H9 (cell line): ENCODE data around the gene SENP2. TPM values are rescaled to one million over a fixed set of nuclear protein-coding genes. Genes with fewer than 3 reads are reported as not detected.

Experiments
- DNase-seq: peaks from one replicate; pipeline ENCODE4 v3.0.0-alpha.2; 2017
- H2AFZ ChIP-seq: one replicate; pipeline ENCODE4 v1.6.1; 2013; ENCODE audit warnings: mild to moderate bottlenecking, low read length, control low read depth, moderate library complexity
- H2AK5ac ChIP-seq: 2 replicates; pipeline ENCODE4 v1.6.1; 2013; ENCODE audit warnings: low read length, control low read depth, mixed read lengths; ENCODE audit not compliant: insufficient read length
- H2BK120ac ChIP-seq: one replicate; pipeline ENCODE4 v1.6.1; 2013; ENCODE audit warnings: low read depth, mild to moderate bottlenecking, low read length, control low read depth, inconsistent platforms; ENCODE audit not compliant: poor library complexity, severe bottlenecking
- H2BK12ac ChIP-seq: 2 replicates; pipeline ENCODE4 v1.6.1; 2013; ENCODE audit warnings: low read length, control low read depth, mixed read lengths, low read depth; ENCODE audit not compliant: insufficient read length
- H2BK15ac ChIP-seq: 2 replicates; pipeline ENCODE4 v1.6.1; 2013; ENCODE audit warnings: low read depth, low read length, control low read depth
- H2BK20ac ChIP-seq: one replicate; pipeline ENCODE4 v1.6.1; 2013; ENCODE audit warnings: low read depth, mild to moderate bottlenecking, low read length, control low read depth, inconsistent platforms; ENCODE audit not compliant: poor library complexity, severe bottlenecking
- H2BK5ac ChIP-seq: 2 replicates; pipeline ENCODE4 v1.6.1; 2013; ENCODE audit warnings: low read length, control low read depth, mixed read lengths; ENCODE audit not compliant: insufficient read length
- H3K14ac ChIP-seq: 2 replicates; pipeline ENCODE4 v1.6.1; 2013; ENCODE audit warnings: low read length, control low read depth; ENCODE audit not compliant: insufficient read depth
- H3K18ac ChIP-seq: 2 replicates; pipeline ENCODE4 v1.6.1; 2013; ENCODE audit warnings: low read depth, mild to moderate bottlenecking, mixed read lengths, low read length, control low read depth; ENCODE audit not compliant: insufficient read length
- H3K23ac ChIP-seq: 2 replicates; pipeline ENCODE4 v1.6.1; 2013; ENCODE audit warnings: low read length, control low read depth, mixed read lengths, low read depth; ENCODE audit not compliant: insufficient read length
- H3K23me2 ChIP-seq: 2 replicates; pipeline ENCODE4 v1.6.1; 2013; ENCODE audit warnings: low read depth, mild to moderate bottlenecking, mixed read lengths, low read length, control low read depth; ENCODE audit not compliant: insufficient read length, poor library complexity, severe bottlenecking
- H3K27ac ChIP-seq: 2 replicates; pipeline ENCODE4 v1.5.1; 2013; ENCODE audit warnings: low read length, control low read depth, mixed read lengths, low read depth; ENCODE audit not compliant: insufficient read length
- H3K27me3 ChIP-seq: 2 replicates; pipeline ENCODE4 v1.6.1; 2013; ENCODE audit warnings: low read length, control low read depth, inconsistent platforms; ENCODE audit not compliant: insufficient read depth
- H3K4ac ChIP-seq: 2 replicates; pipeline ENCODE4 v1.6.1; 2013; ENCODE audit warnings: low read depth, mild to moderate bottlenecking, control low read depth, inconsistent platforms, low read length, moderate library complexity
- H3K4me1 ChIP-seq: 2 replicates; pipeline ENCODE4 v1.6.1; 2013; ENCODE audit warnings: low read length, control low read depth, inconsistent platforms; ENCODE audit not compliant: insufficient read depth
- H3K4me2 ChIP-seq: 2 replicates; pipeline ENCODE4 v1.6.1; 2013; ENCODE audit warnings: low read length, control low read depth, mixed read lengths; ENCODE audit not compliant: insufficient read length, insufficient read depth
- H3K56ac ChIP-seq: 2 replicates; pipeline ENCODE4 v1.6.1; 2013; ENCODE audit warnings: low read depth, mild to moderate bottlenecking, mixed read lengths, low read length, control low read depth; ENCODE audit not compliant: insufficient read length
- H3K79me1 ChIP-seq: 2 replicates; pipeline ENCODE4 v1.6.1; 2013; ENCODE audit warnings: low read depth, mild to moderate bottlenecking, moderate library complexity, low read length, control low read depth, inconsistent platforms; ENCODE audit not compliant: insufficient read depth, poor library complexity, severe bottlenecking
- H3K79me2 ChIP-seq: 2 replicates; pipeline ENCODE4 v1.6.1; 2013; ENCODE audit warnings: low read length, control low read depth, inconsistent platforms; ENCODE audit not compliant: insufficient read depth
- H3K9ac ChIP-seq: 2 replicates; pipeline ENCODE4 v1.6.1; 2013; ENCODE audit warnings: low read length, control low read depth, mixed read lengths; ENCODE audit not compliant: insufficient read length; ENCODE audit errors: extremely low read depth
- H3K9me3 ChIP-seq: one replicate; pipeline ENCODE4 v1.6.1; 2013; ENCODE audit warnings: low read depth, low read length, inconsistent platforms; ENCODE audit not compliant: control insufficient read depth
- H3T11ph ChIP-seq: one replicate; pipeline ENCODE4 v1.6.1; 2013; ENCODE audit warnings: mild to moderate bottlenecking, low read length, control low read depth, inconsistent platforms
- H4K20me1 ChIP-seq: one replicate; pipeline ENCODE4 v1.6.1; 2013; ENCODE audit not compliant: control insufficient read depth, insufficient read length, insufficient read depth
- H4K5ac ChIP-seq: 2 replicates; pipeline ENCODE4 v1.6.1; 2013; ENCODE audit warnings: low read depth, mild to moderate bottlenecking, mixed read lengths, low read length, control low read depth; ENCODE audit not compliant: insufficient read length
- H4K8ac ChIP-seq: replicated peaks from 2 replicates; pipeline ENCODE4 v1.6.1; 2013; ENCODE audit warnings: low read length, control low read depth, mixed read lengths, low read depth; ENCODE audit not compliant: insufficient read length
- H4K91ac ChIP-seq: 2 replicates; pipeline ENCODE4 v1.6.1; 2013; ENCODE audit warnings: low read depth, mild to moderate bottlenecking, moderate library complexity, mixed read lengths, low read length, control low read depth; ENCODE audit not compliant: insufficient read length
- H3K27ac Mint-ChIP-seq, 3 experiments: 2 replicates in 2 of 3; 3 replicates in 1 of 3; pipeline ENCODE4 v1.8.0; 2020 to 2021; ENCODE audit warnings: mixed read lengths in 3 of 3, mild to moderate bottlenecking in 1 of 3, moderate library complexity in 1 of 3
- H3K27me3 Mint-ChIP-seq: 2 replicates; pipeline ENCODE4 v1.8.0; 2021; ENCODE audit warnings: low read depth, mild to moderate bottlenecking, moderate library complexity, mixed read lengths
- H3K36me3 Mint-ChIP-seq, 3 experiments: 2 replicates in 2 of 3; 3 replicates in 1 of 3; pipeline ENCODE4 v1.8.0; 2020 to 2021; ENCODE audit warnings: low read depth in 3 of 3, mixed read lengths in 3 of 3; ENCODE audit not compliant: insufficient read depth in 1 of 3
- H3K4me1 Mint-ChIP-seq, 2 experiments: 2 replicates each; pipeline ENCODE4 v1.8.0; 2020; ENCODE audit warnings: mixed read lengths in 2 of 2
- H3K4me3 Mint-ChIP-seq, 2 experiments: 2 replicates in 1 of 2; 3 replicates in 1 of 2; pipeline ENCODE4 v1.8.0; 2020 to 2021; ENCODE audit warnings: mild to moderate bottlenecking in 2 of 2, mixed read lengths in 2 of 2, moderate library complexity in 1 of 2
- H3K9me3 Mint-ChIP-seq, 2 experiments: 2 replicates in 1 of 2; 3 replicates in 1 of 2; pipeline ENCODE4 v1.8.0; 2020; ENCODE audit warnings: mild to moderate bottlenecking in 2 of 2, mixed read lengths in 2 of 2, moderate library complexity in 1 of 2
- WGBS: extraction: QIAGEN DNeasy Blood & Tissue Kit; methylation state at CpG from one replicate; pipeline ENCODE4 v1.1.7; 2013; ENCODE audit warnings: missing lambda C conversion rate, low lambda C conversion rate, mixed read lengths; ENCODE audit not compliant: insufficient read length; ENCODE audit errors: extremely low coverage; 5-methylcytosine and 5-hydroxymethylcytosine counted together
- total RNA-seq: library from RNA; stranded (reverse); gene quantifications from 2 replicates; pipeline ENCODE4 v1.2.1, GENCODE V29; 2021
- TF ChIP-seq, protein P1 (sequence below): fragments of 200-600 bp; sonication (generic); conservative IDR thresholded peaks from 3 replicates; pipeline ENCODE4 v1.8.0; 2021; ENCODE audit warnings: antibody characterized with exemption, mild to moderate bottlenecking

The SENP2 gene
- total RNA-seq, 1 experiment from 2014 or later: 90.1 TPM

DNA sequence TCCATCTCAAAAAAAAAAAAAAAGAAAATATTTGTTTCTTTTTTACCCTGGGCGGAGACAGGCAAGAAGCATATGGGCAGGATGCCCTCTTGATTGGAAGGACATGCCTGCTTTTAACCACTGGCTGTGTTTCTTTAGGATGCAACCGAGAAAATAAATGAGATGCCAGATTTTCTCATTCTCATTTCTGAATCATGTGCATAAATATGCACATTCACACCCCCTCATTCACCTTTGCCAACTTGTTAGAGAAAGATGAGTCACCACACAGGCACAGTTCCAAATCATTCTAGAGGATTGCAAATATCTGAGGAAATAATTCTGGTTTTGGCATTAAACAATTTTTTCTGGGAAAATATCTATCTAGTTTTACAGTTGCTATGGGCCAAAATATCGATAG lies 37.0 kb upstream of the SENP2 start:
- Histone ChIP-seq H3K23me2 (no peaks in the 10 kb centered on the region), H3K27me3 (no peaks in the 10 kb centered on the region), H4K20me1 (no peaks in the 10 kb centered on the region), H2BK20ac (no peak overlapping the region), H3K23ac (no peak overlapping the region), H3K4me2 (no peak overlapping the region), H3K79me1 (no peaks in the 10 kb centered on the region), H2BK5ac (no peak overlapping the region), H3K27ac (no peak overlapping the region), H2BK15ac (no peak overlapping the region), H3K9me3 (no peaks in the 10 kb centered on the region), H3K79me2 (no peaks in the 10 kb centered on the region), H3K9ac (no peak overlapping the region), H3T11ph (no peak overlapping the region), H3K18ac (no peak overlapping the region), H3K4me1 (no peaks in the 10 kb centered on the region), H2BK120ac (no peak overlapping the region), H3K4ac (no peak overlapping the region), H4K8ac (no peak overlapping the region), H4K91ac (no peak overlapping the region), H2AFZ (no peak overlapping the region), H3K56ac (no peak overlapping the region), H2AK5ac (no peak overlapping the region), H3K14ac (no peak overlapping the region), H2BK12ac (no peak overlapping the region), H4K5ac (no peak overlapping the region)
- H3K27ac Mint-ChIP-seq: no peak overlapping the region
- H3K9me3 Mint-ChIP-seq: no peaks in the 10 kb centered on the region
- peaks cover 7 to 8% of the 10 kb centered on the region in 2 experiments for H3K4me1 Mint-ChIP-seq
- no CpG with 5 or more reads among the region's 3 CpGs for WGBS
- H3K4me3 Mint-ChIP-seq: no peak overlapping the region
- H3K27me3 Mint-ChIP-seq: no peaks in the 10 kb centered on the region
- TF ChIP-seq, protein P1, sequence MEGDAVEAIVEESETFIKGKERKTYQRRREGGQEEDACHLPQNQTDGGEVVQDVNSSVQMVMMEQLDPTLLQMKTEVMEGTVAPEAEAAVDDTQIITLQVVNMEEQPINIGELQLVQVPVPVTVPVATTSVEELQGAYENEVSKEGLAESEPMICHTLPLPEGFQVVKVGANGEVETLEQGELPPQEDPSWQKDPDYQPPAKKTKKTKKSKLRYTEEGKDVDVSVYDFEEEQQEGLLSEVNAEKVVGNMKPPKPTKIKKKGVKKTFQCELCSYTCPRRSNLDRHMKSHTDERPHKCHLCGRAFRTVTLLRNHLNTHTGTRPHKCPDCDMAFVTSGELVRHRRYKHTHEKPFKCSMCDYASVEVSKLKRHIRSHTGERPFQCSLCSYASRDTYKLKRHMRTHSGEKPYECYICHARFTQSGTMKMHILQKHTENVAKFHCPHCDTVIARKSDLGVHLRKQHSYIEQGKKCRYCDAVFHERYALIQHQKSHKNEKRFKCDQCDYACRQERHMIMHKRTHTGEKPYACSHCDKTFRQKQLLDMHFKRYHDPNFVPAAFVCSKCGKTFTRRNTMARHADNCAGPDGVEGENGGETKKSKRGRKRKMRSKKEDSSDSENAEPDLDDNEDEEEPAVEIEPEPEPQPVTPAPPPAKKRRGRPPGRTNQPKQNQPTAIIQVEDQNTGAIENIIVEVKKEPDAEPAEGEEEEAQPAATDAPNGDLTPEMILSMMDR: no peak
- DNase-seq: no peak
- H3K36me3 Mint-ChIP-seq: no peaks in the 10 kb centered on the region
